GM23338 (cell line): ENCODE data around the gene PTX3. TPM values are rescaled to one million over a fixed set of nuclear protein-coding genes. Genes with fewer than 3 reads are reported as not detected.

Experiments used
- ATAC-seq: fragments of 200-7000 bp; cut with Tn5 transposase; 3 replicates; pipeline ENCODE4 v1.9.1; 2020
- DNase-seq: peaks from one replicate; pipeline ENCODE4 v3.0.0-alpha.2; 2015; ENCODE audit warnings: low spot score
- H2AFZ ChIP-seq: fragments of 200-600 bp; sonication (generic); 2 replicates; pipeline ENCODE4 v1.8.0; 2016; ENCODE audit warnings: antibody characterized with exemption, mild to moderate bottlenecking, moderate library complexity
- H3F3A ChIP-seq: fragments of 200-600 bp; sonication (generic); replicated peaks from 2 replicates; pipeline ENCODE4 v1.8.0; 2017; ENCODE audit warnings: antibody characterized with exemption, mixed run types, low read depth
- H3K27ac ChIP-seq: fragments of 200-600 bp; sonication (generic); 2 replicates; pipeline ENCODE4 v1.6.1; 2016; ENCODE audit warnings: low read depth
- H3K27me3 ChIP-seq: fragments of 200-600 bp; sonication (generic); 2 replicates; pipeline ENCODE4 v1.8.0; 2016; ENCODE audit warnings: mild to moderate bottlenecking, mixed run types, moderate library complexity; ENCODE audit not compliant: insufficient read depth
- H3K36me3 ChIP-seq: fragments of 200-600 bp; sonication (generic); 2 replicates; pipeline ENCODE4 v1.8.0; 2016; ENCODE audit warnings: mild to moderate bottlenecking; ENCODE audit not compliant: insufficient read depth
- H3K4me1 ChIP-seq: fragments of 200-600 bp; sonication (generic); 2 replicates; pipeline ENCODE4 v1.8.0; 2016; ENCODE audit warnings: mild to moderate bottlenecking, moderate library complexity; ENCODE audit not compliant: insufficient read depth
- H3K4me2 ChIP-seq: fragments of 200-600 bp; sonication (generic); 2 replicates; pipeline ENCODE4 v1.7.1; 2017; ENCODE audit warnings: mixed run types
- H3K4me3 ChIP-seq: fragments of 200-600 bp; sonication (generic); 2 replicates; pipeline ENCODE4 v1.6.1; 2016; ENCODE audit warnings: mixed run types
- H3K79me2 ChIP-seq: fragments of 200-600 bp; sonication (generic); replicated peaks from 2 replicates; pipeline ENCODE4 v1.8.0; 2017; ENCODE audit warnings: mild to moderate bottlenecking; ENCODE audit not compliant: insufficient read depth
- H3K9me2 ChIP-seq: fragments of 200-600 bp; sonication (generic); 2 replicates; pipeline ENCODE4 v1.8.0; 2017; ENCODE audit not compliant: insufficient read depth
- H4K20me1 ChIP-seq: fragments of 200-600 bp; sonication (generic); replicated peaks from 2 replicates; pipeline ENCODE4 v1.8.0; 2017; ENCODE audit warnings: mild to moderate bottlenecking; ENCODE audit not compliant: insufficient read depth
- H3K27ac Mint-ChIP-seq: 2 replicates; pipeline ENCODE4 v1.8.0; 2020; ENCODE audit warnings: inconsistent platforms, mild to moderate bottlenecking, moderate library complexity, mixed read lengths
- H3K27me3 Mint-ChIP-seq: 3 replicates; pipeline ENCODE4 v1.8.0; 2022; ENCODE audit warnings: low read depth, mild to moderate bottlenecking, moderate library complexity, mixed read lengths, inconsistent platforms; ENCODE audit not compliant: insufficient read depth, poor library complexity
- H3K36me3 Mint-ChIP-seq: 3 replicates; pipeline ENCODE4 v1.8.0; 2021; ENCODE audit warnings: low read depth, mild to moderate bottlenecking, inconsistent platforms, moderate library complexity, mixed read lengths
- H3K4me1 Mint-ChIP-seq: 3 replicates; pipeline ENCODE4 v1.8.0; 2020; ENCODE audit warnings: mild to moderate bottlenecking, inconsistent platforms, mixed read lengths
- H3K4me3 Mint-ChIP-seq: 3 replicates; pipeline ENCODE4 v1.8.0; 2021; ENCODE audit warnings: moderate library complexity, mild to moderate bottlenecking, inconsistent platforms, mixed read lengths
- H3K9me3 Mint-ChIP-seq: 3 replicates; pipeline ENCODE4 v1.8.0; 2020; ENCODE audit warnings: moderate library complexity, mild to moderate bottlenecking, inconsistent platforms, mixed read lengths
- CREB1 ChIP-seq: fragments of 250-450 bp; sonication (Bioruptor Pico); IDR thresholded peaks from 2 replicates; pipeline ENCODE4 v1.5.0; 2020; ENCODE audit warnings: low read depth, mild to moderate bottlenecking, moderate library complexity
- CTCF ChIP-seq, 2 experiments: fragments of 200-600 bp in 1 of 2; sonication (generic) in 1 of 2; conservative IDR thresholded peaks; 2 replicates each; pipeline versions ENCODE4 v1.5.1 to v1.6.1; 2016 to 2017; ENCODE audit warnings: antibody characterized with exemption in 2 of 2, low read depth in 2 of 2, mild to moderate bottlenecking in 2 of 2, moderate library complexity in 1 of 2
- ETS1 ChIP-seq: IDR thresholded peaks from 2 replicates; pipeline ENCODE4 v1.6.1; 2016; ENCODE audit warnings: antibody characterized with exemption
- EZH2 ChIP-seq: fragments of 200-600 bp; sonication (generic); IDR thresholded peaks from one replicate; pipeline ENCODE4 v1.8.0; 2017; ENCODE audit warnings: antibody characterized with exemption, mild to moderate bottlenecking, low read depth; ENCODE audit not compliant: unreplicated experiment
- EZH2phosphoT487 ChIP-seq: fragments of 200-600 bp; sonication (generic); IDR thresholded peaks from one replicate; pipeline ENCODE4 v1.8.1; 2018; ENCODE audit warnings: antibody characterized with exemption; ENCODE audit not compliant: unreplicated experiment
- JUNB ChIP-seq: IDR thresholded peaks from one replicate; pipeline ENCODE4 v1.6.1; 2016; ENCODE audit warnings: antibody characterized with exemption; ENCODE audit not compliant: unreplicated experiment
- NANOG ChIP-seq: IDR thresholded peaks from 2 replicates; pipeline ENCODE4 v1.6.1; 2016; ENCODE audit warnings: antibody characterized with exemption, borderline replicate concordance
- POLR2AphosphoS5 ChIP-seq: IDR thresholded peaks from 2 replicates; pipeline ENCODE4 v1.6.1; 2016; ENCODE audit warnings: antibody characterized with exemption, low read depth
- REST ChIP-seq: IDR thresholded peaks from one replicate; pipeline ENCODE4 v1.6.1; 2018; ENCODE audit warnings: antibody characterized with exemption; ENCODE audit not compliant: unreplicated experiment
- STAT1 ChIP-seq: IDR thresholded peaks from one replicate; pipeline ENCODE4 v1.6.1; 2016; ENCODE audit warnings: antibody characterized with exemption; ENCODE audit not compliant: unreplicated experiment
- ZNF114 ChIP-seq: fragments of 250-450 bp; sonication (Bioruptor Pico); IDR thresholded peaks from 2 replicates; pipeline ENCODE4 v1.5.0; 2020; ENCODE audit warnings: mild to moderate bottlenecking, moderate library complexity
- ZNF331 ChIP-seq: fragments of 250-450 bp; sonication (Bioruptor Pico); IDR thresholded peaks from 2 replicates; pipeline ENCODE4 v1.5.0; 2020; ENCODE audit warnings: low read depth, mild to moderate bottlenecking, moderate library complexity
- ZNF462 ChIP-seq: fragments of 250-450 bp; sonication (Bioruptor Pico); IDR thresholded peaks from 2 replicates; pipeline ENCODE4 v1.5.0; 2020; ENCODE audit warnings: mild to moderate bottlenecking, moderate library complexity
- polyA plus RNA-seq: library from polyadenylated mRNA; unstranded; fragments of >200 nt; fragmentation: Nextera tagmentation; extraction: Ambion mirVana; gene quantifications from 2 replicates; pipeline ENCODE4 v1.2.1, GENCODE V29; 2016
- total RNA-seq: library from RNA; depleted of rRNA; stranded (reverse); fragments of >200 nt; shearing (Covaris generic); gene quantifications from 2 replicates; pipeline ENCODE4 v1.2.3, GENCODE V29; 2014

PTX3 gene
- total and polyA plus RNA-seq, 2 experiments from 2014 or later, result 1.2 to 2.4 TPM

- no peak for TF ChIP-seq JUNB
These were observed 7.8 kb upstream of the PTX3 start (continued) for GRCh38 chr3:157428853-157429252.

GRCh38 chr3:157429708-157430107, 6.9 kb upstream of the PTX3 start:
- H3K4me3 Mint-ChIP-seq, result no peak overlapping the region

More at GRCh38 chr3:157429708-157430107, 6.9 kb upstream of the PTX3 start:
- no peak for ATAC-seq
- Histone ChIP-seq H4K20me1 (no peaks in the 10 kb centered on the region), H3K27ac (no peak overlapping the region), H3K4me1 (no peaks in the 10 kb centered on the region), H3K4me3 (no peak overlapping the region), H3K36me3 (no peaks in the 10 kb centered on the region), H3K9me2 (no peaks in the 10 kb centered on the region), H3F3A (no peaks in the 10 kb centered on the region), H3K4me2 (no peak overlapping the region), H3K79me2 (no peaks in the 10 kb centered on the region), H2AFZ (no peak overlapping the region), H3K27me3 (no peaks in the 10 kb centered on the region)
- Mint-ChIP-seq H3K9me3 (peaks cover 13% of the 10 kb centered on the region), H3K4me1 (peaks cover 4% of the 10 kb centered on the region; the same call in 1 of the 3 replicates), H3K27ac (no peak overlapping the region), H3K36me3 (peaks cover 14% of the 10 kb centered on the region), H3K27me3 (no peaks in the 10 kb centered on the region)
- TF ChIP-seq ZNF331 (no peak), EZH2 (no peak), NANOG (no peak), ZNF114 (CRISPR knock-in tag) (no peak), ZNF462 (no peak), POLR2AphosphoS5 (no peak), STAT1 (no peak), CREB1 (CRISPR knock-in tag) (no peak), ETS1 (no peak), REST (no peak), CTCF (conservative IDR thresholded peaks at IDR 0.05; ENCODE audit: low read depth in 2 of 2) (no peak), EZH2phosphoT487 (no peak), JUNB (no peak)
- no peak for DNase-seq
